Right lobe of liver (tissue), 6 donors: Measurements from ENCODE around the gene ALLC. TPM values are rescaled to one million over a fixed set of nuclear protein-coding genes. Genes with fewer than 3 reads are reported as not detected.

ENCODE experiments used
- ATAC-seq, 4 donors: fragments of 200-7000 bp; cut with Tn5 transposase; one replicate each; pipeline ENCODE4 v1.9.1; 2020; ENCODE audit warnings: mild to moderate bottlenecking in 4 of 4, moderate library complexity in 4 of 4
- DNase-seq, 3 donors: peaks; one replicate each; pipeline ENCODE4 v3.0.0-alpha.2; 2020
- H3K27ac ChIP-seq, 3 donors: fragments of 200-600 bp; one replicate each; pipeline ENCODE4 v1.8.0; 2022
- H3K27me3 ChIP-seq, 2 donors: fragments of 200-600 bp; one replicate each; pipeline ENCODE4 v1.8.0; 2022
- H3K36me3 ChIP-seq, 4 donors: fragments of 200-600 bp; sonication (generic) in 1 of 4; one replicate each; pipeline versions ENCODE4 v1.5.1 to v1.8.0; 2017 to 2022; ENCODE audit warnings: control low read depth in 1 of 4
- H3K4me1 ChIP-seq, 4 donors: fragments of 200-600 bp; sonication (generic) in 1 of 4; one replicate each; pipeline versions ENCODE4 v1.5.1 to v1.8.0; 2017 to 2022; ENCODE audit warnings: control low read depth in 1 of 4
- H3K4me3 ChIP-seq, 3 donors: fragments of 200-600 bp; one replicate each; pipeline ENCODE4 v1.8.0; 2022
- H3K9me3 ChIP-seq, 4 donors: fragments of 200-600 bp; sonication (generic) in 1 of 4; one replicate each; pipeline versions ENCODE4 v1.5.1 to v1.8.0; 2017 to 2022; ENCODE audit warnings: control low read depth in 1 of 4
- POLR2A ChIP-seq: fragments of 450-650 bp; IDR thresholded peaks from one replicate; pipeline ENCODE4 v1.6.1; 2017; ENCODE audit warnings: antibody characterized with exemption, mild to moderate bottlenecking
- WGBS: methylation state at CpG from one replicate; pipeline ENCODE4 v1.1.6; 2018; ENCODE audit warnings: low coverage, low lambda C conversion rate; ENCODE audit not compliant: insufficient coverage; ENCODE audit errors: missing lambda C conversion rate; 5-methylcytosine and 5-hydroxymethylcytosine counted together
- intact Hi-C, 2 donors: fragments of 100-400 bp; cut with DNase I; formaldehyde crosslinking; loops; one replicate each; pipeline versions ENCODE4 v1.11.2 to v1.14.1; 2022
- total RNA-seq, 6 experiments: library from RNA; depleted of rRNA in 2 of 6; stranded (reverse); fragments of >200 nt in 2 of 6; fragmentation: NEBNext Ultra II Directional in 3 of 6; extraction: Animal tissue kit (Norgen Biotek cat#: 25700) in 3 of 6; gene quantifications; one replicate each; pipeline versions ENCODE4 v1.1.0 to v1.2.4, GENCODE V29; 2016 to 2023
- TF ChIP-seq, protein P1 (sequence below), 4 donors: fragments of 200-600 bp in 3 of 4; fragments of 450-650 bp in 1 of 4; IDR thresholded peaks; one replicate each; pipeline versions ENCODE4 v1.5.1 to v1.8.0; 2016 to 2022; ENCODE audit warnings: antibody characterized with exemption in 4 of 4, mild to moderate bottlenecking in 2 of 4
- donor health status: DM: no; HTN: yes; CAD: no.
- donor health status: DM: no; HTN: no; CAD: no.
- donor health status: DM: no; HTN: no; CAD: no.
- donor health status: DM: no; HTN: yes; CAD: no.
- donor health status: DM: no; HTN: yes; CAD: no.

ALLC gene
- total RNA-seq, 6 experiments from 2014 or later: 0.18 to 0.63 (median 0.31) TPM; not detected in 1

DNA sequence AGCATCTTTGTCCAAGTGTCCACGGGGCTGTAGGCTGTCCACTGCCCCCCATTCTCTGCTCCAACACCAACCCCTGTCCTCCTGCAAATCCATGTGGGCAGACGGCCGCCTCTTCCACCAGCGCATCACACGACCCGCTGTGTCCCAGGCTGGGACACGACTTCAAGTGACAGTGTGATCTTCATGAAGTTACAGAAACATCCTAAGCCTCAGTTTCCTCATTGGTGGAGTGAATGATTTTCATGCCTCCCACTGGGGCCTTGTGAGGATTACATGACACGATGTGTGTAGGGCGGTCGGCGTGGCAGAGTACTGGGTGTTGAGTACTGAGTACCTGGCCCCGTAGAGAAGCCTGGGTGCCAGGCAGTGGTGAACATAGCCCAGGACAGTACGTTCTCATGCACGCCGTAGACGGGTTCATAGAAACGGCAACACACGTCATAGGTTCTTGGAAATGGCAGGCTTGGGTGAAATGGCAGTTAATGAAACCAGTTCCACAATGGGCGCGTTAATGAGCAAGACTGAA lies 9.3 kb upstream of the ALLC start:
- TF ChIP-seq, protein P1, sequence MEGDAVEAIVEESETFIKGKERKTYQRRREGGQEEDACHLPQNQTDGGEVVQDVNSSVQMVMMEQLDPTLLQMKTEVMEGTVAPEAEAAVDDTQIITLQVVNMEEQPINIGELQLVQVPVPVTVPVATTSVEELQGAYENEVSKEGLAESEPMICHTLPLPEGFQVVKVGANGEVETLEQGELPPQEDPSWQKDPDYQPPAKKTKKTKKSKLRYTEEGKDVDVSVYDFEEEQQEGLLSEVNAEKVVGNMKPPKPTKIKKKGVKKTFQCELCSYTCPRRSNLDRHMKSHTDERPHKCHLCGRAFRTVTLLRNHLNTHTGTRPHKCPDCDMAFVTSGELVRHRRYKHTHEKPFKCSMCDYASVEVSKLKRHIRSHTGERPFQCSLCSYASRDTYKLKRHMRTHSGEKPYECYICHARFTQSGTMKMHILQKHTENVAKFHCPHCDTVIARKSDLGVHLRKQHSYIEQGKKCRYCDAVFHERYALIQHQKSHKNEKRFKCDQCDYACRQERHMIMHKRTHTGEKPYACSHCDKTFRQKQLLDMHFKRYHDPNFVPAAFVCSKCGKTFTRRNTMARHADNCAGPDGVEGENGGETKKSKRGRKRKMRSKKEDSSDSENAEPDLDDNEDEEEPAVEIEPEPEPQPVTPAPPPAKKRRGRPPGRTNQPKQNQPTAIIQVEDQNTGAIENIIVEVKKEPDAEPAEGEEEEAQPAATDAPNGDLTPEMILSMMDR (IDR thresholded peaks at IDR 0.05): no peak
- TF ChIP-seq POLR2A: no peak
- ATAC-seq (no peak), DNase-seq (peak in 1 of 3 donors; percentile 31)
- intact Hi-C loops: loop anchor here in 1 of 2 donors (10.0 kb wide), 1 partner anchor 54 kb away; the partner anchor contains the start of gene COLEC11
- Histone ChIP-seq H3K4me1 (peaks cover 0 to 4% (median 0%) of the 10 kb centered on the region in 4 donors), H3K27ac (no peak overlapping the region), H3K27me3 (no peaks in the 10 kb centered on the region), H3K4me3 (no peak overlapping the region), H3K36me3 (no peaks in the 10 kb centered on the region), H3K9me3 (no peaks in the 10 kb centered on the region)
- WGBS: 81% methylated on average over 13 of the region's 20 CpGs

DNA sequence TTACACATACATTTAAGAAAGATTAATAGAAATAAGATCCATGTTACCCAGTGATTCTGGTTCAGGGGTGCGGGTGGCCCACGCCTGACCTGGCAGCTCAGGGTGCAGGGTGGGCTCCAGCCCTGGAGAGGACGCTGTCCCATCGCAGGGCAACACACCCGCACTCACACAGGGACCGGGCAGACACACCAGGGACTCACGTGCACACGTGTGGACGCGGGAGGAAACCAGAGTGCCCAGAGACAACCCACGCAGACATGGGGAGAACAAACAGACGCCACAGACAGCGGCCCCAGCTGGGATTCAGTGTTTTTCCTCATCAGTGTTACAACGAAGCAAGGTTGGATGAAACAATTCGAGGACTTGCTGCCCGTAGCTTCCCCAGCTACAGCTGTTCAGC lies 8.4 kb upstream of the ALLC start:
- H3K27ac ChIP-seq: no peak overlapping the region
- no peaks in the 10 kb centered on the region for H3K9me3 ChIP-seq
- no peaks in the 10 kb centered on the region for H3K36me3 ChIP-seq
- ATAC-seq (no peak), DNase-seq (no peak)
- intact Hi-C loops: loop anchor here in 1 of 2 donors (10.0 kb wide), 1 partner anchor 55 kb away; the partner anchor contains the start of gene COLEC11
- 64% methylated on average over 6 of the region's 16 CpGs for WGBS
- peaks cover 0 to 4% (median 0%) of the 10 kb centered on the region in 4 donors for H3K4me1 ChIP-seq
- no peaks in the 10 kb centered on the region for H3K27me3 ChIP-seq
- TF ChIP-seq, protein P1 (IDR thresholded peaks at IDR 0.05): no peak
- TF ChIP-seq POLR2A: no peak
- H3K4me3 ChIP-seq: no peak overlapping the region

DNA sequence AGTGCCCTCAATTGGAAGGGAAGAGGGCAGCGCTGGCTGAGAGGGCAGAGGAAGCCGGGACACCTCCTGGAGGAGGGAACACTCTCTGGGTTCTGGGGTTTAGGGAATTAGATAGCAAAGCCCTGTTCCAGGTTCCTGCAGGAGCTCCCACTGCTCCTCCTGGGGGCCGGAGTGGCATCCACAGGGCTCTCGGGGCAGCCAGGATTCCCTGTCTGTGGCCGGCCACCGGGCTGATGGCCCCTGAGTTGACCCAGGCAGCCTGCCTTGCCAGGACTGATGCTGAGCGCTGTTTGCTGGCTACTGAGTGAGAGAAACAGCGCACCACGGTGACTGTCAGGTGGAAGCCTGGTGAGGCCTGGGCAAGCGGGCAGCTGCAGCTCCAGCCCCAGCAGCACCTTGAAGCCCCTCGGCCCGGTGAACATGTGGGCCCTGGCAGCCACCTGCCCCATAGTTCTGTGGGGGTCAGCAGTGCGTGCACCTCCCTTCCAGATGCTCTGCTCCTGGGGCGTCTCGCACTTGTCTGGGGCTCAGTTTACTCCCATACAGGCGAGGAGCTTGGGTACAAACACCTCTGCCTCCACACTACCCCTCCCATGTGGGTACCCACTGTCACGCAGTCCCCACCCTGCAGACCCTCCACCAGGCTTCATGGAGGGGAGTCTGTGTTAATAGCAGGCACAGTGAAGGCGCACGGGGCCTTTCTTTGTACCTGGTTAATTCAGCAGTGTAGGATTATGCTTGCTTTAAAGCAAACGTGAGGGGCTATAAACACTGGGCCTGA lies 7.7 kb upstream of the ALLC start:
- H3K27ac ChIP-seq: no peak overlapping the region
- 31% methylated on average over 3 of the region's 20 CpGs for WGBS
- intact Hi-C loops: no loop called here

DNA sequence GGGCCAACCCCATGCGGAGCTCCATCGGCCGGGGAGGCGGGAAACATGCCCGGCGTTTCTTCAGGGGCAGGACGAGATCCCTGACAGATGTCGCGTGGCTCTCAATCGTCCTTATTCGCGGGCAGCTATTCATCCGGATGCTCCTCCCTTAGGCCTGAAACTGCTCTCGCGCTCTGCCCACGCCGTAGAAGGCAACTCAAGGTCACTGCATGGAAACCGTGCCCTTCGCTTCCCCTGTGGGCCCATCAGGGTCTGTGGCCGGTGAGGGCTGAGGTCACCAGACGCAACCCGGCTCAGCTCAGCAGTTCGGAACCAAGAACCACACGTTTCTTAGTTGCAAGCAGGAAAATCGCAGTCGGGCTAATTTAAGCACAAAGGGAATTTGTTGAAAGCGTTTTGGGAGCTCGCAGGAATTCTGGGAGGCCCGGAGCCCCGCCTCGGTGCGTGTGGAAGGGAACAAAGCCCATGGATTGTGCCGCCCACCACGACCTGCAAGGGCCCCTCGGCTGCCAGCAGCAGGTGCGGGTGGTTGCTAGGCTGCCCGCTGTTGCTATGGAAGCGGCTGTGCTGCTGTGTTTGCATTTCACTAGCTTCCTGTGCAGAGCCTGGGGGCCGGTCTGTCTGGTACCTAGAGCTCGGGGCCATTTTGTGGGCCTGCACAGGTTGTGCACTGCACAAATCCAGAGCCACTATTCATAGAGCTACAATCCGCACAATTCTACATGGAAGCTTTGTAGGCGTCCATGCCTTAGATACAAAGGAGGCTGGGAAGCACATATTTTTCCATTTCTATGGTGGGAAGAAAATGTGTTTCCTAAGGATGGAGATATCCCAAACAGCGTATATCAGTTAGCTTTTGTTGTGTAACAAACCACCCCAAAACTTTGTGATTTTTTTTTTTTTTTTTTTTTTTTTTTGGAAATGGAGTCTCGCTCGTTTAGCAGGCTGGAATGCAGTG lies 6.0 kb upstream of the ALLC start:
- H3K36me3 ChIP-seq: no peaks in the 10 kb centered on the region
- TF ChIP-seq, protein P1 (IDR thresholded peaks at IDR 0.05): no peak
- TF ChIP-seq POLR2A: no peak
- H3K9me3 ChIP-seq: no peaks in the 10 kb centered on the region
- intact Hi-C loops: no loop called here
- 65% methylated on average over 8 of the region's 45 CpGs for WGBS
- H3K27me3 ChIP-seq: no peaks in the 10 kb centered on the region
- H3K4me1 ChIP-seq: peaks cover 0 to 4% (median 0%) of the 10 kb centered on the region in 4 donors
- H3K4me3 ChIP-seq: peak overlapping the region in 2 of 3 donors; percentile 13 to 39
- no peak overlapping the region for H3K27ac ChIP-seq
- DNase-seq (peak in 1 of 3 donors; percentile 58), ATAC-seq (peak; percentile 45 to 72 (median 66))

More for the DNA sequence above, 7.7 kb upstream of the ALLC start:
- Histone ChIP-seq H3K4me3 (no peak overlapping the region), H3K27me3 (no peaks in the 10 kb centered on the region), H3K9me3 (no peaks in the 10 kb centered on the region), H3K36me3 (no peaks in the 10 kb centered on the region), H3K4me1 (peaks cover 0 to 4% (median 0%) of the 10 kb centered on the region in 4 donors)
- TF ChIP-seq, protein P1 (IDR thresholded peaks at IDR 0.05): no peak
- TF ChIP-seq POLR2A: no peak
- no peak for ATAC-seq
- no peak for DNase-seq
